Neural crest cell (in vitro differentiated cells): Measurements from ENCODE around the gene SH3YL1. TPM values are rescaled to one million over a fixed set of nuclear protein-coding genes. Genes with fewer than 3 reads are reported as not detected.

ENCODE experiments used
- DNase-seq: peaks from one replicate; pipeline ENCODE4 v3.0.0; 2021; ENCODE audit warnings: low read depth, mixed read lengths, low spot score
- H3K27ac Mint-ChIP-seq: one replicate; pipeline ENCODE4 v1.8.0; 2021; ENCODE audit warnings: mild to moderate bottlenecking, mixed read lengths; ENCODE audit not compliant: unreplicated experiment
- H3K27me3 Mint-ChIP-seq: 2 replicates; pipeline ENCODE4 v1.8.0; 2021; ENCODE audit warnings: low read depth, mild to moderate bottlenecking, mixed read lengths
- H3K36me3 Mint-ChIP-seq: 2 replicates; pipeline ENCODE4 v1.8.0; 2021; ENCODE audit warnings: low read depth, mild to moderate bottlenecking, mixed read lengths
- H3K4me1 Mint-ChIP-seq: 2 replicates; pipeline ENCODE4 v1.8.0; 2021; ENCODE audit warnings: mixed read lengths
- H3K4me3 Mint-ChIP-seq: one replicate; pipeline ENCODE4 v1.8.0; 2021; ENCODE audit warnings: mild to moderate bottlenecking, mixed read lengths
- H3K9me3 Mint-ChIP-seq: 2 replicates; pipeline ENCODE4 v1.8.0; 2021; ENCODE audit warnings: mixed read lengths
- total RNA-seq: library from RNA; stranded (reverse); gene quantifications from 2 replicates; pipeline ENCODE4 v1.2.1, GENCODE V29; 2021
- TF ChIP-seq, protein P1 (sequence below): fragments of 200-600 bp; sonication (generic); conservative IDR thresholded peaks from 2 replicates; pipeline ENCODE4 v1.5.0; 2021; ENCODE audit warnings: antibody characterized with exemption, mild to moderate bottlenecking

SH3YL1 gene
- total RNA-seq, 1 donor from 2014 or later: 31.8 TPM

DNA sequence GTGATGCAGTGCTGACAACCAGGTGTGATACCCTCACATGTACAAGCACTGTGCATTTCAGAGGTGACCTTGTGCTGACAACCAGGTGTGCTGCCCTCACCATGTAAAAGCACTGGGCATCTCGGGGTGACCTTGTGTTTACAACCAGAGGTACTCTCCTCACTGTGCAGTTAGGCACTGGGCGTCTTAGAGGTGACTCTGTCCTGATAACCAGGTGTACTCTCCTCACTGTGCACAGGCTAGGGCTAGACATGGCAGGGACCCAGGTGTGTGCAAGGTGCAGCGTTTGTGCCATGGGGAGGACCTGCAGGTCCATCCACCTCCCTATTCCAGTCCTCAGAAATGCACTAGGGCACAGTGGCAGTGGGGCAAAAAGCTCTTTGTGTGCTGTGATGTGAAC is 32.5 kb upstream of the SH3YL1 start:
- Mint-ChIP-seq H3K27me3 (peaks cover 22% of the 10 kb centered on the region), H3K27ac (no peak overlapping the region), H3K4me3 (no peak overlapping the region), H3K9me3 (peaks cover 9% of the 10 kb centered on the region), H3K36me3 (peaks cover 4% of the 10 kb centered on the region), H3K4me1 (no peaks in the 10 kb centered on the region)
- TF ChIP-seq, protein P1, sequence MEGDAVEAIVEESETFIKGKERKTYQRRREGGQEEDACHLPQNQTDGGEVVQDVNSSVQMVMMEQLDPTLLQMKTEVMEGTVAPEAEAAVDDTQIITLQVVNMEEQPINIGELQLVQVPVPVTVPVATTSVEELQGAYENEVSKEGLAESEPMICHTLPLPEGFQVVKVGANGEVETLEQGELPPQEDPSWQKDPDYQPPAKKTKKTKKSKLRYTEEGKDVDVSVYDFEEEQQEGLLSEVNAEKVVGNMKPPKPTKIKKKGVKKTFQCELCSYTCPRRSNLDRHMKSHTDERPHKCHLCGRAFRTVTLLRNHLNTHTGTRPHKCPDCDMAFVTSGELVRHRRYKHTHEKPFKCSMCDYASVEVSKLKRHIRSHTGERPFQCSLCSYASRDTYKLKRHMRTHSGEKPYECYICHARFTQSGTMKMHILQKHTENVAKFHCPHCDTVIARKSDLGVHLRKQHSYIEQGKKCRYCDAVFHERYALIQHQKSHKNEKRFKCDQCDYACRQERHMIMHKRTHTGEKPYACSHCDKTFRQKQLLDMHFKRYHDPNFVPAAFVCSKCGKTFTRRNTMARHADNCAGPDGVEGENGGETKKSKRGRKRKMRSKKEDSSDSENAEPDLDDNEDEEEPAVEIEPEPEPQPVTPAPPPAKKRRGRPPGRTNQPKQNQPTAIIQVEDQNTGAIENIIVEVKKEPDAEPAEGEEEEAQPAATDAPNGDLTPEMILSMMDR: no peak
- no peak for DNase-seq

DNA sequence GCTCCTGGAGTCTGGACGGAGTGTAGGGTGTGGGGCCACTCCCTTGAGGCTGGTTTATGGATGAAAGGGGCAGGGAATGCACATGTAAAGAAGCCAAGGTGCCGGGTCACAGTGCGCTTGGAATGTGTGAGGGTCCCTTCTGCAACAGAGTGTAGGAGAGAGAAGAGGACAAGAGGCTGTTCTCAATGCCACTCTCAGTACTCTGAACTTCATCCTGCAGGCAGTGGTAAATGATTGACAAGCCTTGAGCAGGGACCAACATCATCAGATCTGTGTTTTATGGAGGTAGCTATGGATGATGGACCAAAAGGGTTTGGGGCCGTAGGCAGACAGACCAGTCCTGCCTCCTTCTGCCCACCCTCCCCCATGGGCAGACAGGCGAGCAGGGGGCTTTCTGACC is 31.3 kb upstream of the SH3YL1 start:
- Mint-ChIP-seq H3K27me3 (peaks cover 34% of the 10 kb centered on the region), H3K27ac (no peak overlapping the region), H3K36me3 (no peaks in the 10 kb centered on the region), H3K9me3 (peaks cover 4% of the 10 kb centered on the region), H3K4me3 (no peak overlapping the region), H3K4me1 (peaks cover under 1% of the 10 kb centered on the region)
- DNase-seq: no peak
- TF ChIP-seq, protein P1: no peak

DNA sequence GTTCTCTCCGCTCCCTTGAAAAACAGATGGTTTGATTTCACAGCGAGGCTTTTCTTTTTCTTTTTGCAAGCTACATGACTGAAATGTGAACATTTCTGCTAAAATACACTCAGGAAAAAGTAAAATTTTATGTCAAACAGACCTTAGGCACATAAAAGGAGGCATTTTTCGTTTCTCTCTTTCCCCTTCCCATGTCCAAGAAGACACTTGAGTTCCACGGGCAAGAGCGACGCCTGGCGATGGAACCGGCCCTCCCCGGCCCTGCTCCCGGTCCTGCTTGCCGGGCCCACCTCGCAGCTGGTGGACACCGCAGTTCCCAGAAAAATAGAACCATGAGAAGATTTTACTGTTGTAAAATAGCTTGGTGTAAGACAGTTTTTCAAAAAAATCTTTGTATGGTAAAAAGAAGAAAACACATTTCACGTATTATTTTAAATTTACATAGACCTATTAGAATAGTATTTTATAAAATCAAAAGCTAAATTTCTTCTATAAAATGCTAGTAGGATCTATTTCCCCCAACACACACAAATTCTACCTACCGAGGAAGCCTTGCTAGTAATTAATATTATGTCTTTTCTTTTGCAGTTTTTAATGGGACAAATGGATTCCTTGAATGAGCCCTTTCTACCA is 26.4 kb upstream of the SH3YL1 start:
- TF ChIP-seq, protein P1: peak; percentile 80
- Mint-ChIP-seq H3K36me3 (peaks cover 2% of the 10 kb centered on the region), H3K27ac (no peak overlapping the region), H3K4me3 (peak overlapping the region; percentile 89), H3K4me1 (peaks cover 13% of the 10 kb centered on the region), H3K27me3 (peaks cover 52% of the 10 kb centered on the region), H3K9me3 (no peaks in the 10 kb centered on the region)
- peak; percentile 66 for DNase-seq

DNA sequence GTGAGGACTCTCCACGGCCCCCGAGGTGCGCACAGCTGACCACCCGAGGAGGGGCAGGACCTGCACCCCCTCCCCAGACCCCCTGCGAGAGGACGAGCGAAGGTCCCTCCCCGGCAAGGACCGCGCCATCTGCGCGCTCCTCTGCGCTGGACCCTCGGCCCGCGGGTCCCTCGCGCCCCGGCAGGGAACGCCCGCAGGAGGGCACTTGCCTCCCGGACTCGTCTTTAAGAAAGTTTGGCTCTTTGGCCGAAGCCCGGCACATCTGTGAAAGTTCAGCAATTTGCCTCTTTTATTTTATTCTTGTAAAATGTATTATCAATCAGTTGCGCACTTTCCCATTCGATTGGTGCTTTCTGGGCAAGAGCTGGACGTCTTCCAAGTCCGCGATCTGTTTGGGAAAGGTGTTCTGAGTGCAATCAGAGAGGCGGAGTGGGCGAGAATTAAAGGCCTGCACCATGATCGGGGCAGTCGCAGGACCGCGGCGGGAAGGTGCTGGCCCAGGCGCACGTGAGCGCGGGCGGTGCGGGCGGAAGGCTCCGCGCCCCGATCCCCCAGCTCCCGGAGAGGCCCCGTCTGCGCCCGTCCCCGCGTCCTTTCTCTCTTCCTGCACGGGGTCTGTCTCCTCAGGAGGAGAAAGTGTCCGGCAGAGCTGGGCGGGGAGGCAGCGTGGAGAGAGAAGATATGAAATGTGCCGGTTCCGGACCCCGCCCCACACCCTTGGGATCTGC is 25.7 kb upstream of the SH3YL1 start:
- H3K27me3 Mint-ChIP-seq: peaks cover 59% of the 10 kb centered on the region
- no peak for DNase-seq
- no peak overlapping the region for H3K27ac Mint-ChIP-seq
- no peaks in the 10 kb centered on the region for H3K9me3 Mint-ChIP-seq
- H3K4me3 Mint-ChIP-seq: peak overlapping the region; percentile 89
- peaks cover 13% of the 10 kb centered on the region for H3K4me1 Mint-ChIP-seq
- peaks cover 2% of the 10 kb centered on the region for H3K36me3 Mint-ChIP-seq
- TF ChIP-seq, protein P1: no peak

DNA sequence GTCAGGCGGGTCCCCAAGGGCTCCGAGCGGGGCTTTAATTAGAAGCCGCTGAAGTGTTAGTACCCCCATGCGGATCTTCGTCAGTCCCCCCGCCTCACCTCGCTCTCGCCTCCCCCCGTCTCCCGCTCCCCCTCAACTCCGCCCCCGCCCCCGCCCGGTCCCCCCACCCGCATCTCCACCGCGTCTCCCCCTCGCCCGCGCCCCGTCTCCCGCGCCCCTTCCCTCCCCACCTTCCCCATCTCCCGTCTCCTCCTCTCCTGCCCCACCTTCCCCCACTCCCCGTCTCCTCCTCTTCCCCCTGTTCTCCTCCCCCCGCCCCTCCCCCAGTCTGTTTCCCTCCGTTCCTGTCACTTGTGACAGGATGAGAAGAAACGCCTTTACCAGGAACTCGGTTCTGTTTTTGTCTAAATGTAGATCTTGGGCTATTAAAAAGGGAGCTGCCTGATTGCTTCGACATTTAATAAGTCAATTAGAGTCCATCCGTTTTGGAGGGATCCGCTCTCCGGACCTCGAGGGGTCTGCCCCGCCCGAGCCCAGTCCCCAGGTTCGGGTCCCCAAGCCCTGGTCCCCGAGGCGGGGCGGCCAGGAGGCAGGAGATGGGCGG is 25.0 kb upstream of the SH3YL1 start:
- peaks cover 13% of the 10 kb centered on the region for H3K4me1 Mint-ChIP-seq
- TF ChIP-seq, protein P1: no peak
- no peaks in the 10 kb centered on the region for H3K9me3 Mint-ChIP-seq
- DNase-seq: no peak
- H3K36me3 Mint-ChIP-seq: peaks cover 2% of the 10 kb centered on the region
- peaks cover 59% of the 10 kb centered on the region for H3K27me3 Mint-ChIP-seq
- no peak overlapping the region for H3K4me3 Mint-ChIP-seq
- no peak overlapping the region for H3K27ac Mint-ChIP-seq
